Measurements from ENCODE around the gene CLEC4M. TPM values are rescaled to one million over a fixed set of nuclear protein-coding genes. Genes with fewer than 3 reads are reported as not detected.

The CLEC4M gene
- total and polyA plus RNA-seq, 2 of the 8 experiments (the other 6 are each of a cell fraction or from before 2014, with no cell fraction given): not detected

- no peak overlapping the region for H3K23ac ChIP-seq (ENCODE audit: insufficient read length)
- ChIA-PET POLR2A (ENCODE audit: partially characterized antibody) (interaction anchor here (1.3 kb wide), 1 partner anchor 10 kb away, joined by 3 read pairs; no protein-coding TSS in a partner anchor), CTCF (ENCODE audit: partially characterized antibody) (interaction anchor here (0.8 to 1.5 kb wide), 4 partner anchors 22 to 95 kb away, joined by 3 to 5 read pairs (median 3); no protein-coding TSS in a partner anchor)
- H2BK20ac ChIP-seq (ENCODE audit: low read length): no peak overlapping the region
- H2AK5ac ChIP-seq (ENCODE audit: low read depth, low read length): no peak overlapping the region
- H3K27me3 ChIP-seq (replicated peaks in 1 of 4; ENCODE audit: control insufficient read depth in 3 of 4, extremely low read depth in 1 of 4, insufficient read depth in 3 of 4, low read length in 3 of 4): no peaks in the 10 kb centered on the region; a peak in 1 of 7 replicates
- H3K4me2 ChIP-seq (ENCODE audit: insufficient read depth in 1 of 2, low read depth in 2 of 2, low read length in 2 of 2): no peak overlapping the region
- peaks cover 1% of the 10 kb centered on the region; the same call in 1 of the 2 replicates for H3K23me2 ChIP-seq (ENCODE audit: low read depth, low read length)
- no peak overlapping the region for H2BK12ac ChIP-seq (ENCODE audit: low read depth, low read length)
- H3K18ac ChIP-seq (ENCODE audit: extremely low read depth, low read length): no peak overlapping the region
- H2BK5ac ChIP-seq (ENCODE audit: low read depth, low read length): no peak overlapping the region
- no peak overlapping the region for H3K4me3 ChIP-seq (ENCODE audit: extremely low read depth in 1 of 4, insufficient read depth in 2 of 4, low read depth in 3 of 4, low read length in 4 of 4)
- H2AFZ ChIP-seq (ENCODE audit: low read length): no peak overlapping the region
- H3K36me3 ChIP-seq (ENCODE audit: control insufficient read depth in 2 of 4, insufficient read depth in 4 of 4, low read length in 3 of 4): no peaks in the 10 kb centered on the region
- 94% methylated on average over 9 of the region's 9 CpGs; no CpG with 5 or more reads in 1 of the 2 experiments for WGBS, 2 experiments (ENCODE audit: extremely low coverage in 1 of 2, insufficient coverage in 1 of 2, insufficient read length in 1 of 2, insufficient replicate concordance in 2 of 2, low coverage in 1 of 2, low lambda C conversion rate in 2 of 2, missing lambda C conversion rate in 1 of 2)
- H3K79me1 ChIP-seq (ENCODE audit: low read depth, low read length): no peaks in the 10 kb centered on the region
- H3K4ac ChIP-seq (replicated peaks; ENCODE audit: insufficient read length, low read depth, low read length): no peak overlapping the region
- no peak overlapping the region for H2BK120ac ChIP-seq (replicated peaks; ENCODE audit: low read depth, low read length)
- H3K9me3 ChIP-seq (ENCODE audit: insufficient read depth in 2 of 2, low read depth in 1 of 2, low read length in 1 of 2): no peaks in the 10 kb centered on the region
- H4K5ac ChIP-seq (ENCODE audit: insufficient read length, low read depth, low read length): no peak overlapping the region
- H2BK15ac ChIP-seq (ENCODE audit: low read length): no peak overlapping the region
- no peak overlapping the region for H4K8ac ChIP-seq (ENCODE audit: extremely low read depth, insufficient read depth, low read length)
- H3K79me2 ChIP-seq (ENCODE audit: control insufficient read depth in 1 of 2, insufficient read depth in 2 of 2, low read length in 2 of 2): no peaks in the 10 kb centered on the region
- FAIRE-seq (no peak), DNase-seq (ENCODE audit: low read depth in 1 of 2, low spot score in 2 of 2) (no peak)
- H3K27ac ChIP-seq (ENCODE audit: low read depth, low read length): no peak overlapping the region
- no peak overlapping the region for H3K14ac ChIP-seq (ENCODE audit: insufficient read length)
- H3K4me1 ChIP-seq (replicated peaks in 1 of 4; ENCODE audit: control insufficient read depth in 3 of 4, insufficient read depth in 4 of 4, low read length in 3 of 4): peaks cover 0 to 2% (median 1%) of the 10 kb centered on the region in 4 experiments; a peak in 1 of 7 replicates
- H3K56ac ChIP-seq (replicated peaks; ENCODE audit: insufficient read length, low read depth, low read length): no peak overlapping the region
- H4K20me1 ChIP-seq (replicated peaks in 1 of 2; ENCODE audit: control insufficient read depth in 1 of 2, insufficient read depth in 2 of 2, low read length in 2 of 2): no peaks in the 10 kb centered on the region
- no peak overlapping the region for H4K91ac ChIP-seq (replicated peaks; ENCODE audit: insufficient read length, low read length)
- H3K9ac ChIP-seq (replicated peaks in 1 of 4; ENCODE audit: extremely low read depth in 1 of 4, low read depth in 3 of 4, low read length in 3 of 4): no peak overlapping the region
- TF ChIP-seq CEBPB (IDR thresholded peaks at IDR 0.05; ENCODE audit: low read depth, low read length): no peak
- no peak for TF ChIP-seq SAP30 (IDR thresholded peaks at IDR 0.05; ENCODE audit: insufficient read depth, insufficient replicate concordance, low read length)
- TF ChIP-seq JUND (IDR thresholded peaks at IDR 0.05; ENCODE audit: low read length): no peak
- TF ChIP-seq SRF (IDR thresholded peaks at IDR 0.05; ENCODE audit: low read depth, low read length): no peak
- TF ChIP-seq ASH2L (IDR thresholded peaks at IDR 0.05; ENCODE audit: low read length): no peak
- TF ChIP-seq SP1 (IDR thresholded peaks at IDR 0.05; ENCODE audit: low read depth, low read length): no peak
- no peak for TF ChIP-seq POLR2A (IDR thresholded peaks at IDR 0.05; ENCODE audit: control extremely low read depth in 1 of 2, low read depth in 2 of 2, low read length in 2 of 2)
- no peak for TF ChIP-seq RNF2 (IDR thresholded peaks at IDR 0.05; ENCODE audit: borderline replicate concordance, low read depth, low read length, missing control alignments, poor library complexity, severe bottlenecking)
- TF ChIP-seq, protein P1, sequence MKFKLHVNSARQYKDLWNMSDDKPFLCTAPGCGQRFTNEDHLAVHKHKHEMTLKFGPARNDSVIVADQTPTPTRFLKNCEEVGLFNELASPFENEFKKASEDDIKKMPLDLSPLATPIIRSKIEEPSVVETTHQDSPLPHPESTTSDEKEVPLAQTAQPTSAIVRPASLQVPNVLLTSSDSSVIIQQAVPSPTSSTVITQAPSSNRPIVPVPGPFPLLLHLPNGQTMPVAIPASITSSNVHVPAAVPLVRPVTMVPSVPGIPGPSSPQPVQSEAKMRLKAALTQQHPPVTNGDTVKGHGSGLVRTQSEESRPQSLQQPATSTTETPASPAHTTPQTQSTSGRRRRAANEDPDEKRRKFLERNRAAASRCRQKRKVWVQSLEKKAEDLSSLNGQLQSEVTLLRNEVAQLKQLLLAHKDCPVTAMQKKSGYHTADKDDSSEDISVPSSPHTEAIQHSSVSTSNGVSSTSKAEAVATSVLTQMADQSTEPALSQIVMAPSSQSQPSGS (IDR thresholded peaks at IDR 0.05; ENCODE audit: low read length): no peak
- TF ChIP-seq MAX (IDR thresholded peaks at IDR 0.05): no peak
Measured at GRCh38 chr19:7773841-7774240, 10.8 kb downstream of the CLEC4M start.

All from H1 (cell line).